Activated naive CD4-positive, alpha-beta T cell treated with anti-CD3 and anti-CD28 coated beads, Interleukin-2, amount 50 U/mL, for 24 hours (primary cell): ENCODE measurements around the gene TFF3.

Experiments used
- H3K27ac Mint-ChIP-seq: one replicate; pipeline ENCODE4 v1.8.0; 2021; ENCODE audit warnings: mild to moderate bottlenecking, mixed read lengths
- H3K27me3 Mint-ChIP-seq: one replicate; pipeline ENCODE4 v1.8.0; 2021; ENCODE audit warnings: mixed read lengths
- H3K36me3 Mint-ChIP-seq: one replicate; pipeline ENCODE4 v1.8.0; 2021; ENCODE audit warnings: mixed read lengths
- H3K4me1 Mint-ChIP-seq: one replicate; pipeline ENCODE4 v1.8.0; 2021; ENCODE audit warnings: mixed read lengths
- H3K4me3 Mint-ChIP-seq: one replicate; pipeline ENCODE4 v1.8.0; 2021; ENCODE audit warnings: mild to moderate bottlenecking, mixed read lengths
- H3K9me3 Mint-ChIP-seq: one replicate; pipeline ENCODE4 v1.8.0; 2021; ENCODE audit warnings: mixed read lengths

Gene TFF3

DNA sequence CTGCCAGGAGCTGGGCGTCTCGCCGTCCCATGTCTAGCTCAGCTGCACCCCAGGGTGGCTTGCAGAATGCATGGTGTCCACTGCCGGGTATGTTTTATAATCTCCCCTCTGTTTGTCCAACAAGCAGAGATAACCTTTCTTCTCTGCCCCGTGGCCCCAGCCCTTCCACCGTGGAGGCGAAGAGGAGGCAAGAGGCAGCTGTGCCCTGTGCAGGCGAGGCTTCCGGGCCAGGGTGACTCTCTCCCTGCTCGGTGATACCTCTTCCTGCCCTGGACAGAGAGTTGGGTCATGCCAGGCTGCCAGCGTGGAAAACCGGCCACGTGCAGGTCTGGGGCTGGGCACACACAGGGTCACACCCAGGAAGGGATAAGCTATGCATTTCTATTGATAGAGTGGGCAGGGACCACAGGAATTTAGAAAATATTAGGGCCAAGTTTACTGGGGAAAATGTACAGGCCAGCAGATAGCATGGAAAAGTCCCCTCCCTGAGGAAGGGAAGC, 35.8 kb upstream of the TFF3 start, which contains the start of gene TFF2:
Gene TFF2 (minus strand): TSS at position 68 of the 500 bp plus-strand sequence. CDS start 37 bp downstream, at position 31.
- Mint-ChIP-seq H3K27me3 (no peaks in the 10 kb centered on the region), H3K27ac (peak within 1 kb of the TSS; percentile 35), H3K4me1 (peaks cover 4% of the 10 kb centered on the region), H3K9me3 (peaks cover 15% of the 10 kb centered on the region), H3K4me3 (no peak within 1 kb of the TSS), H3K36me3 (peaks cover 4% of the 10 kb centered on the region)

DNA sequence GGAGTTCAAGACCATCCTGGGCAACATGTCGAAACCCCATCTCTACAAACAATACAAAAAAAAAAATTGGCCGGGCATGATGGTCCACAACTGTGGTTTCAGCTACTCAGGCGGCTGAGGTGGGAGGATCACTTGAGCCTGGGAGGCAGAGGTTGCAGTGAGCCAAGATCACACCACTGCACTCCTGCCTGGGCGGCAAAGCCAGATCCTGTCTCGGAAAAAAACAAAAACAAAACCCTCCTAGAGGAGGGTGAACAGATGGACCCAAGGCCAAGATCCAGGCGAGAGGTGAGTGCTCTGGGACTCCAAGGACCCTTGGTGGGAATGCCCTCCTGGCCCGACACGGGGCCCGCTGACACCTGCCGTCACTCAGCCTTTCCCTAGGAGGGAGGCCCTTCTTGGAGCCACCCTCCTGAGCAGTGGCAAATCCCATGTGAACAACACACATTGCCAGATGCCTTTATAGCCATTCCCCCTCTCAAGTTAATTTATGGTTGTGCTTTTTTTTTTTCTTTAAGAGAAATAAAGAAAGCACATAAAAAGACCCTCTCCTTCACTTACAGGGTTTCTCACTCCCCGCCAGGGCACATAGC, 35.2 kb upstream of the TFF3 start:
- Mint-ChIP-seq H3K27ac (no peak overlapping the region), H3K27me3 (no peaks in the 10 kb centered on the region), H3K4me3 (no peak overlapping the region), H3K36me3 (peaks cover 4% of the 10 kb centered on the region), H3K4me1 (peaks cover 4% of the 10 kb centered on the region), H3K9me3 (peaks cover 15% of the 10 kb centered on the region)

DNA sequence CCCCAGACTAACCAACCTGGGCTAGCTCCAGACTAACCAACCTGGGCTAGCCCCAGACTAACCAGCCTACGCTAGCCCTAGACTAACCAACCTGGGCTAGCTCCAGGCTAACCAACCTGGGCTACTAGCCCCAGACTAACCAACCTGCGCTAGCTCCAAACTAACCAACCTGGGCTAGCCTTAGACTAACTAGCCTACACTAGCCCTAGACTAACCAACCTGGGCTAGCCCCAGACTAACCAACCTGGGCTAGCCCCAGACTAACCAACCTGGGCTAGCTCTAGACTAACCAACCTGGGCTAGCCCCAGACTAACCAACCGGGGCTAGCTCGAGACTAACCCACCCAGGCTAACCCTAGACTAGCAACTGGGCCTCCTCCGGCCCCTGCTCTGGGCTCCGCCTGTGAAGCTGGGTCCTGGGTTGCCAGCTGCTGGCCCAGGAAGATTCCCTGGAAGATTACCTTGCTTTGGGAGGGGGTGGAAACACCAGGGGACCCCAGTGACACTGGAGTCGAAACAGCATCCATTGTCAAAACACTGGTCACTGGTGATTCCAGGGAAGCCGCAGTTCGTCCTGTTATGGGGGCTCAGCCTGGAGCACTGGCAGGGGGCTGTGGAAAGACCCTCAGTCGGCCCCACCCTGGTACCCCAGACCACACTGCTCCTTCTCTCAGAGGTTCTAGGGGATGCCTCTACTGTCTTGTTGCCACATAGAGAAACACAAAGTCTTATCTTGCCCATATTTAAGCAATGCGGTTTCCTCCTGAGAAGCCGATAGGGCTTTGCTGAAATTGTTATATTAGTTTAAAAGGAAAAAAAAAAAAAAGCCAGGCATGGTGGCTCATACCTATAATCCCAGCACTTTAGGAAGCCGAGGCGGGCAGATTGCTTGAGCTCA, 34.5 kb upstream of the TFF3 start:
- no peak overlapping the region for H3K4me3 Mint-ChIP-seq
- H3K9me3 Mint-ChIP-seq, result peaks cover 10% of the 10 kb centered on the region
- H3K36me3 Mint-ChIP-seq, result peaks cover 3% of the 10 kb centered on the region
- no peaks in the 10 kb centered on the region for H3K27me3 Mint-ChIP-seq
- peaks cover 4% of the 10 kb centered on the region for H3K4me1 Mint-ChIP-seq
- no peak overlapping the region for H3K27ac Mint-ChIP-seq

DNA sequence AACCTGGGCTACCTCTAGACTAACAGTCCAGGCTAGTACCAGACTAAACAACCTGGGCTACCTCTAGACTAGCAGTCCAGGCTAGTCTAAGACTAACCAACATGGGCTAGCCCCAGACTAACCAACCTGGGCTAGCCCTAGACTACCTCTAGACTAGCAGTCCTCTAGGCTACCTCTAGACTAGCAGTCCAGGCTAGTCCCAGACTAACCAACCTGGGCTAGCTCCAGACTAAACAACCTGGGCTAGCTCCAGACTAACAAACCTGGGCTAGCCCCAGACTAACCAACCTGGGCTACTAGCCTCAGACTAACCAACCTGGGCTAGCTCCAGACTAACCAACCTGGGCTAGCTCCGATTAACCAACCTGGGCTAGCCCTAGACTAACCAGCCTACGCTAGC, 33.6 kb upstream of the TFF3 start:
- H3K27ac Mint-ChIP-seq, result no peak overlapping the region
- H3K4me3 Mint-ChIP-seq, result no peak overlapping the region
- peaks cover 4% of the 10 kb centered on the region for H3K4me1 Mint-ChIP-seq
- H3K9me3 Mint-ChIP-seq, result peaks cover 5% of the 10 kb centered on the region
- peaks cover 3% of the 10 kb centered on the region for H3K36me3 Mint-ChIP-seq
- no peaks in the 10 kb centered on the region for H3K27me3 Mint-ChIP-seq

DNA sequence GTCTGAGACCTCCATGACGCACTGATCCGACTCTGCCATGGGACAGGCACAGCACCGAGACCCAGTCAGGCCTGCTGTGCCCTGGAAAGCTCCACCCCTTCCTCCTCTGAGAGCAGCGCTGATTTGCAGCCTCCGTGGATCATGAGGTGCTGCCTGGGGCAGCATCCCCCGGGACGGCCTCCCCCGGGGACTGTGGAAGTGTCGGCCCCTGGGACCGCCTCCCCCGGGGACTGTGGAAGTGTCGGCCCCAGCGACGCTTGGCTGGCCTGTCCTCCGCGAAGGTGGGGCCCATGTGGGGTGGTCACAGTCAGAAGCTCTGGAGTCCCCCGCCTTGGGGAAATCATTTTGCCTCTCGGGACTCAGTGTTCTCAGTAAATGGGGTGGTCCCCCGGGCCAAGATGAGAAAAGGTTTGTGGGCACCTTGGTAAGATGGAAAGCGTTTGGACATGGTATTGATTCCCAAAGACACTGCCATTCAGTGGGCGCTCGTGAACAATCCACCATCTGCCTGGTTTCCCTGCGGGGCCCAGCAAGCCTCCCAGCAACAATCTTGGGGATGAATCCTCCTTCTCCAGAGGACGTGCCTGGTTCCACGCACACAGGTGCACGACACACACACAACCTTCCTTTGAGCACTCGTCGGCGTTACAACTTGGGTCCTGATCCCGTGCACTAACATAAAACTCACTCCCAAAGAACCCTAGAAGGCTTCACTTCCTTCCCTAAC, 32.6 kb upstream of the TFF3 start:
- no peaks in the 10 kb centered on the region for H3K9me3 Mint-ChIP-seq
- H3K4me1 Mint-ChIP-seq, result no peaks in the 10 kb centered on the region
- no peak overlapping the region for H3K27ac Mint-ChIP-seq
- no peaks in the 10 kb centered on the region for H3K36me3 Mint-ChIP-seq
- H3K27me3 Mint-ChIP-seq, result no peaks in the 10 kb centered on the region
- H3K4me3 Mint-ChIP-seq, result no peak overlapping the region

DNA sequence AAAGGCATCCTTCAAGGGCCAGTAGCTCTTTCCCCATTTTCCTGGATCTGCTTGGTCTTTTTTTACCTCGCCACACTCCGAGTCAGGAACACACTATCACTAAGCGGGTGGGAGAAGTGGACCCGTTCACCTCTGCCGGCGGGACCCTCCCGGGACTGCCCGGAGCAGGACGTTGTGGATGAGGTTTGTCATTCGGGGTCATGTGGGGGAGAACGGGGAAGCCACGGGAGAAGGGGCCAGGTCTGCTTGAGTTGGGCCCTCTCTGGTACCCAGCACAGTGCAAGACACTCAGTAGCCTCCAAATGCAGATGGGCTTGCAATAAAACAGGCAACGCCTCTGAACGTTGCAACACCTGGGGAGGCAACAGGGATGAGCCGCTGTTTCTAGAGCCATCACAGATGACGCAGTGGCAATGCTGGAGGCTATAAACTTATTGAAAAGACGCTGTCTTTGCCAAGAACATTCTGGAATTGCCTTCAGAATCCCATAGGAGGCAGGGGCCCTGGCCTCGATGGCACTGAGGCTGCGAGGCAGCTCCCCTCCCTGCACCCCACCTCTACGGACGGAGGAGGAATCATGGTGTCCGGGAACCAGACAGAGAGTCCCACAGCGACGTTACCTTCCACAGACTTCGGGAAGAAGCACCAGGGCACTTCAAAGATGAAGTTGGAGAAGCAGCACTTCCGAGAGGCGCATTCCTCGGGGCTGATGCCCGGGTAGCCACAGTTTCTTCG, 31.8 kb upstream of the TFF3 start:
- Mint-ChIP-seq H3K27ac (peak overlapping the region; percentile 35), H3K36me3 (no peaks in the 10 kb centered on the region), H3K9me3 (no peaks in the 10 kb centered on the region), H3K4me3 (no peak overlapping the region), H3K4me1 (no peaks in the 10 kb centered on the region), H3K27me3 (no peaks in the 10 kb centered on the region)

DNA sequence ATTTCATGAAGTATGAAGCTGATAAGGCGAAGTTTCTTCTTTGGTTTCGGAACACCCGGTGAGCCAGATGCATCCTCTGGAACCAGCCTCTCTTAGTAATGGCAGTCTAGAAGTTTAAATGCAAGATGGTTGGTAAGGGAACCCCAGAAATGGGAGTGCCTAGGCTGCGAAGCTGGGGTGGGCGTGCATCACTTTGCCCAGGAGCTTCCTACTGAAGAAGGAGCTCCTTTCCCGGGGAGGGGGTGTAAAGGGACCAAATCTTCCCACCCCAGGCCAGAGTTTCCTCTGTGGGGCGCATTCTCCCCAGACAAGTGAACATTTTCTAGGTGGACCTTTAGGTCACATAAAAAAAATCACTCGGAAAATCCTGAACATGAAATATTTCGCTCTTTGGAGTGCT, 31.2 kb upstream of the TFF3 start:
- Mint-ChIP-seq H3K9me3 (no peaks in the 10 kb centered on the region), H3K4me3 (no peak overlapping the region), H3K27ac (no peak overlapping the region), H3K27me3 (no peaks in the 10 kb centered on the region), H3K4me1 (no peaks in the 10 kb centered on the region), H3K36me3 (no peaks in the 10 kb centered on the region)

DNA sequence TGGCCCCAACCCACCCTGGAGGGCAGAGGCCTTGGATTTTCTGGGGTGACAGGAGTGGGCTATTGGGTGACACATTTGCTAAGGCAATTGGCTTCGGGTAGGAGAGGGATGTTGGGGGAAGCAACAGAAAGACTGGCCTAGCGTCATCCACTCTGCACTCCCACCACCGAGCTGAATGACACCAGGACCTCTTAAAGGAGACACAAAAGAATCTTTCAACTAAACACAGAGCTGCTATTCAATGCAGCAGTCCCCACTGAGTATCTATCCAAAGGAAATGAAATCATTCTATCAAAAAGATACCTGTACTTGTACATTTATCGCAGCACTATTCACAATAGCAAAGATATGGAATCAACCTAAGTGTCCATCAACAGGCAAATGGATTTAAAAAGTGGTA, 29.4 kb upstream of the TFF3 start:
- Mint-ChIP-seq H3K36me3 (no peaks in the 10 kb centered on the region), H3K9me3 (no peaks in the 10 kb centered on the region), H3K4me1 (no peaks in the 10 kb centered on the region), H3K27ac (no peak overlapping the region), H3K4me3 (no peak overlapping the region), H3K27me3 (no peaks in the 10 kb centered on the region)

DNA sequence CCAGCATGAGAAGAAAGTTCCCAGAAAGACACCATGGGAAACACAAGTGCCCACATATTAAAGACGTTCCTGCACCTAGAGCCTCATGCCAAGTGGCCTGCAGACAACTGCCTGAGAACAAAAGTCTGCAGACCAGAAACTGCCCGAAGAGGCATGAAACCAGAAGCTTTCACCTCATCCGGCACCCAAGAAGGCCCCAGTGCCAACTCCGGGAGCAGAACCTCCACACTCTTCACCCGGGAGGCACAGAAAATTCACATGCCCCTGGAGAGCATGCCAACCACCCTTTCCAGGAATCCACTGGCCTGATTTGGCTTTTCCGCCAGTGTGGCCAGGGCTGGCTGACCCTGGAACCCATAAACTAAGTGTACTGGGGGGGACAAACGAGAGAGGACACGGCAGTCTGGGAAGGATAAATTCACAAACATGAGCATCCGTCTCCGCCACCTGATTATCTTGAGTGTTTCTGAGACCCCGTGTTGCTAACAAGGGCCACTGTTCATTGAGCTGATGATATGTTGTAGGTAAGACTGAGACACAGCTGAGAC, 28.8 kb upstream of the TFF3 start:
- no peak overlapping the region for H3K4me3 Mint-ChIP-seq
- no peaks in the 10 kb centered on the region for H3K9me3 Mint-ChIP-seq
- no peak overlapping the region for H3K27ac Mint-ChIP-seq
- H3K36me3 Mint-ChIP-seq, result no peaks in the 10 kb centered on the region
- no peaks in the 10 kb centered on the region for H3K4me1 Mint-ChIP-seq
- H3K27me3 Mint-ChIP-seq, result no peaks in the 10 kb centered on the region

DNA sequence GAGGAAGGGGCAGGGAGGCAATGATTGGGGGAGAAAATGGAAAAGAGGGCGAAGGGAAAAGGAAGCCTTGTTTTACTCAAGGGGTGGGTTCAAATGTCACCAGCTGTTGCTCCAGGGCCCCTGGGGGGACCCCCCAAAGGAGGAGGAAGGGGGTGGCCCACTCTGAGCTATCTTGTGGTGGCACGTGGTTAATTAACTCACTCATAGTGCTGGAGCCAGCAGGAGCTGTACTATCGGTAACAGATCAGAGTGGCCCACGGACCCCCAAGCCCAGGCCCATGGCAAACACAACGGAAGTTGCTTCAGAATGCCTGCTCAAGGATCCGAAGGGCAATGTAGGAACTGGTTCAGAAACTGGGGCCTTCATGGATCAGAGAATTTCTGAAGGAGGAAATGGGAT, 28.3 kb upstream of the TFF3 start:
- H3K27me3 Mint-ChIP-seq, result no peaks in the 10 kb centered on the region
- no peaks in the 10 kb centered on the region for H3K36me3 Mint-ChIP-seq
- H3K4me1 Mint-ChIP-seq, result no peaks in the 10 kb centered on the region
- no peak overlapping the region for H3K27ac Mint-ChIP-seq
- no peaks in the 10 kb centered on the region for H3K9me3 Mint-ChIP-seq
- H3K4me3 Mint-ChIP-seq, result no peak overlapping the region

DNA sequence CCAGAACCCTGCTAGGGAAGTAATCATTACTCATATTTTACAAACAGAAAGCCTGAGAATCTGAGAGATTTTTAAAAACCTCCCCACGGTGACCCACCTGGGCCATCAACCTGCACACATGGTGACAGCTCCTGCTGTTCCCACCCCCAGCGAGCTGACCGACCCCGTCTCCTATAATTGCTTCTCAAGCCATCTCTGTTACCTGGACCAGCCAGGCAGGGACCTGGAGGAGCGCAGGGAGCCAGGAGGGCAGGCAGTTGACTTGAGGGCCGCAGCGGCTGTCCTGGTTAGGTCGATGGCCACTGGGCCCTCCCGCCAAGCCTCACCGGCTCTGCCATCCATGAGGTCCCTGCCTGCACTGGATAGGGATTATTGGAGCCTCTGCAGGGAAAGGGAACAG, 27.9 kb upstream of the TFF3 start:
- Mint-ChIP-seq H3K4me1 (peaks cover 2% of the 10 kb centered on the region), H3K36me3 (no peaks in the 10 kb centered on the region), H3K9me3 (no peaks in the 10 kb centered on the region), H3K27me3 (no peaks in the 10 kb centered on the region), H3K4me3 (no peak overlapping the region), H3K27ac (no peak overlapping the region)

DNA sequence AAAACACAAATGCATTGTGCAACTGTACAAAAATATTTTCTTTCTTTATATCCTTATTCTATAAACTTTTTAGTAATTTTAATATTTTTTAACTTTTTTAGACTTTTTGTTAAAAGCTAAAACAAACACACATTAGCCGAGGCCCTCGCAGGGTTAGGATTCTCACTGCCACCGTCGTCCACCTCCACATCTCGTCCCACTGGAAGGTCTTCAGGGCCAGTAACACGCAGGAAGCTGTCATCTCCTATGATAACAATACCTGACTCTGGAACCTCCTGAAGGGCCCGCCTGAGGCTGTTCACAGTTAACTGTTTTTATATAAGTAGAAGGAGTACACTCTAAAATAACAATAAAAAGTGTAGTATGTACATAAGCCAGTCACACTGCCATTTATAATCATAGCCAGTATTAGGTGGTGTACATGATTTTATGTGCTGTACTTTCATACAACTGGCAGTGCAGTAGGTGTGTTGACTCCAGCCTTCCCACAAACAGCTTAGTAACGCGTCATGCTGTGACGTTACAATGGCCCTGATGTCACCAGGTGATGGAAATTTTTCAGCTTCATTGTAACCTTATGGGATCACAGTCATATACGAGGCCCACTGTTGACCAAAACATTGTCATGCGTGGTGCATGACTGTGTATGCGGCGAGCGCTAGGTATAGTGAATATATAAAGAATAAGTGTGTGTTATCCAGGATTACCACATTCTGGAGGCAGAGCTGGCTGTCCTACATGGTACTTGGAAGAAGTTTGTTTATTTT, 26.8 kb upstream of the TFF3 start:
- H3K27me3 Mint-ChIP-seq, result no peaks in the 10 kb centered on the region
- no peak overlapping the region for H3K4me3 Mint-ChIP-seq
- no peaks in the 10 kb centered on the region for H3K36me3 Mint-ChIP-seq
- no peak overlapping the region for H3K27ac Mint-ChIP-seq
- H3K4me1 Mint-ChIP-seq, result peaks cover 12% of the 10 kb centered on the region
- H3K9me3 Mint-ChIP-seq, result no peaks in the 10 kb centered on the region

DNA sequence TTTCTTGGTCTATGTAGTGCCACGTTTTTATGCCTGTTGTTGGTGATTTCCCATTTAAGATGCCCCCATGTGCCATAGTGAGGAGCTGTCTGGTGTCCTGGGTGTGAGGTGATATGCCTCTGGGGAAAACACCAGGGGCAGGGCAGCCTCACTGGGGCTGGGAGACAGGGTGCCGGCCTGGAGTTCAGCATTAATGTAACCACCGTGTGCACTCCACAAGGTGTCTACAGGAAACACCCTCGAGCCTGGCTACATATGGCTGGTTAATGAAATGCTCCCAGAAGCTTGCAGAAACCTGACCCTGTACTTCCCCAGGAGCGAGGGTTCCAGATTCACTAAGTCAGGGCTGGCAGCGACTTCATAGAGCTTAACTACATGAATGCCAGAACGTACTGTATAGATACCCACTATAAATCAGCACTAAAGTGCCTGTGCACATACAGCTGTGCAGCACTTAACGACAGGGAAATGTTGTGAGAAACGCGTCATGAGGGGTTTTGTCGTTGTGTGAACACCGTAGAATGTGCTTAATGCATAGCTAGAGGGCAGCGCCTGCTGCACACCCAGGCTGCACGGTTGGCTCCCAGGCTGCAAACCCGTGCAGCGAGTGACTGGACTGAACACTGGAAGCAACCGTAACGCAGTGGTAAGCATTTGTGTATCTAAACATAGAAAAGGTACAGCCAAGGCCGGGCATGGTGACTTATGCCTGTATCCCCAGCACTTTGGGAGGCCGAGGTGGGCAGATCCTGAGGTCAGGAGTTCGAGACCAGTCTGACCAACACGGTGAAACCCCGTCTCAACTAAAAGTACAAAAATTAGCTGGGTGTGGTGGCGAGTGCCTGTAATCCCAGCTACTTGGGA, 25.2 kb upstream of the TFF3 start:
- no peaks in the 10 kb centered on the region for H3K9me3 Mint-ChIP-seq
- no peaks in the 10 kb centered on the region for H3K36me3 Mint-ChIP-seq
- H3K27ac Mint-ChIP-seq, result no peak overlapping the region
- H3K27me3 Mint-ChIP-seq, result no peaks in the 10 kb centered on the region
- H3K4me1 Mint-ChIP-seq, result peaks cover 12% of the 10 kb centered on the region
- no peak overlapping the region for H3K4me3 Mint-ChIP-seq
